Aorta (tissue), 5 donors: ENCODE measurements around the gene TRIP13. TPM values are rescaled to one million over a fixed set of nuclear protein-coding genes. Genes with fewer than 3 reads are reported as not detected.

ENCODE experiments used
- ATAC-seq: fragments of 200-7000 bp; cut with Tn5 transposase; one replicate; pipeline ENCODE4 v1.9.1; 2022; ENCODE audit warnings: moderate library complexity; ENCODE audit not compliant: low FRiP score
- DNase-seq, 2 donors: peaks; one replicate each; pipeline ENCODE4 v3.0.0-alpha.2; 2020
- H3K27ac ChIP-seq, 2 donors: one replicate each; pipeline ENCODE4 v1.5.1; 2013; ENCODE audit warnings: low read length in 2 of 2, mild to moderate bottlenecking in 2 of 2, moderate library complexity in 2 of 2, control low read depth in 1 of 2, inconsistent platforms in 1 of 2, low read depth in 1 of 2
- H3K27me3 ChIP-seq, 2 donors: one replicate each; pipeline ENCODE4 v1.6.1; 2013; ENCODE audit warnings: control low read depth in 1 of 2, low read length in 1 of 2, mild to moderate bottlenecking in 1 of 2, moderate library complexity in 1 of 2; ENCODE audit not compliant: insufficient read depth in 2 of 2, control insufficient read depth in 1 of 2
- H3K36me3 ChIP-seq, 2 donors: one replicate each; pipeline ENCODE4 v1.6.1; 2013; ENCODE audit warnings: control low read depth in 1 of 2, low read length in 1 of 2, mild to moderate bottlenecking in 1 of 2; ENCODE audit not compliant: insufficient read depth in 2 of 2, control insufficient read depth in 1 of 2
- H3K4me1 ChIP-seq, 2 donors: one replicate each; pipeline ENCODE4 v1.6.1; 2013; ENCODE audit warnings: low read length in 2 of 2, control low read depth in 1 of 2, mild to moderate bottlenecking in 1 of 2, moderate library complexity in 1 of 2; ENCODE audit not compliant: insufficient read depth in 2 of 2, control insufficient read depth in 1 of 2
- H3K4me3 ChIP-seq, 2 donors: one replicate each; pipeline ENCODE4 v1.5.1; 2013; ENCODE audit warnings: low read length in 2 of 2, control low read depth in 1 of 2, mild to moderate bottlenecking in 1 of 2
- H3K9me3 ChIP-seq: one replicate; pipeline ENCODE4 v1.6.1; 2013; ENCODE audit warnings: mild to moderate bottlenecking, low read length; ENCODE audit not compliant: control insufficient read depth
- WGBS, 2 donors: extraction: QIAGEN DNeasy Blood & Tissue Kit; methylation state at CpG; one replicate each; pipeline ENCODE4 v1.1.7; 2013; 5-methylcytosine and 5-hydroxymethylcytosine counted together
- intact Hi-C, 2 donors: fragments of 100-400 bp; cut with DNase I; formaldehyde crosslinking; loops; one replicate each; pipeline versions ENCODE4 v1.14.2 to v1.15.0; 2022
- polyA plus RNA-seq, 2 donors: library from polyadenylated mRNA; stranded (reverse); fragments of 200-250 nt; gene quantifications; one replicate each; pipeline ENCODE4 v1.2.3, GENCODE V29; 2013
- total RNA-seq, 2 donors: library from RNA; stranded (reverse); fragmentation: NEBNext Ultra II Directional; extraction: Animal tissue kit (Norgen Biotek cat#: 25700); gene quantifications; one replicate each; pipeline ENCODE4 v1.2.1, GENCODE V29; 2021
- donor health status: healthy with polysubstance abuse.
- donor health status: Bipolar disorder and iron deficiency.
- donor health status: DM: no; HTN: no; CAD: no.
- donor health status: DM: no; HTN: no; CAD: no.
- donor health status: DM: yes; HTN: yes; CAD: no.

The TRIP13 gene
- total and polyA plus RNA-seq, 4 donors = 0.28 to 1.3 (median 1.0) TPM

DNA sequence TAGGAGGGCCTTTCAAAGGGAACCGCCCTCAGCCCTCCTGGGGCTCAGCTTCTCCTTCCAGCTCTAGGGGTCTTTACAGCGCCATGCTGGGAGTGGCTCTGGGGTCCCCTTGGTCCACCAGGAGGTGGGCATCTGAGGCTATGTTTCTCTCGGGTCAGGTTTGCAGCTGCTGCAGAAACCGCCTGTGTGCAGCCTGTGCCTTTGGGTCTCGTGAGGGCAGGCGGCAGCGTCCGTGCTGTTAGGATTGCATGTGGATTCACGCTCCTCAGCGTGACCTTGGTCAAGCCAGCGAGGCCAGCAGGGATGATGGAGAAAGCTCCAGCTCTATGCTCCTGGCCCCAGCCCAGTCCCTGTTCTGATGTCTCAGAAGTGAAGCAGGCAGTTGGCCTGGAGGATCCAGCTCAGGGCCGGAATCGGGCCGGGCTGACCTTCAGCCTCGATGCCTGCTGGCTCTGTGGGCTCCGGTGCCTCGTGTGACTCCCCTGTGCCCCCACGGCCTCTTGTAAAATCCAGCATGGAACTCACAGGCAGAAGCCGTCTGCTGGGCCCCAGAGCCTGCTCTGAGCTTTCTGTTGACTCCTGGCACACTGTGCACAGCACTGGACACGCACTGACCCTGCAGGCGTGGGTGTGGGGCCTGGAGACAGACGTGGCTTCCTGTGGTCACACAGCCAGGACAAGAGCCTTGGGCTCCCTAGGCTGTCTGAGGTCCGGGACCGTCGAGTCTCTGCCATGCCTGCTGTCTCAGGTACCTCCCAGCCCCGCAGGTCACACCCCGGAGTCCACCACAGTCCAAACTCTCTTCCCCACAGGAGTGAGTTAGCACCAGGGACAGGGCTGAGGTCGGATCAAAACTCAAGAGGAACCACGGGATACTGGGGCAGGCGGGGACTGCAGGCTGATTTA is 54.3 kb downstream of the TRIP13 start:
- Histone ChIP-seq H3K36me3 (no peaks in the 10 kb centered on the region), H3K27me3 (no peaks in the 10 kb centered on the region), H3K27ac (no peak overlapping the region), H3K4me3 (no peak overlapping the region), H3K4me1 (no peaks in the 10 kb centered on the region), H3K9me3 (peaks cover 1% of the 10 kb centered on the region)
- peak in 1 of 2 donors; percentile 69 for DNase-seq
- ATAC-seq = no peak
- WGBS, 2 donors = 75 to 78% methylated on average over 30 of the region's 30 CpGs
- intact Hi-C loops = no loop called here

DNA sequence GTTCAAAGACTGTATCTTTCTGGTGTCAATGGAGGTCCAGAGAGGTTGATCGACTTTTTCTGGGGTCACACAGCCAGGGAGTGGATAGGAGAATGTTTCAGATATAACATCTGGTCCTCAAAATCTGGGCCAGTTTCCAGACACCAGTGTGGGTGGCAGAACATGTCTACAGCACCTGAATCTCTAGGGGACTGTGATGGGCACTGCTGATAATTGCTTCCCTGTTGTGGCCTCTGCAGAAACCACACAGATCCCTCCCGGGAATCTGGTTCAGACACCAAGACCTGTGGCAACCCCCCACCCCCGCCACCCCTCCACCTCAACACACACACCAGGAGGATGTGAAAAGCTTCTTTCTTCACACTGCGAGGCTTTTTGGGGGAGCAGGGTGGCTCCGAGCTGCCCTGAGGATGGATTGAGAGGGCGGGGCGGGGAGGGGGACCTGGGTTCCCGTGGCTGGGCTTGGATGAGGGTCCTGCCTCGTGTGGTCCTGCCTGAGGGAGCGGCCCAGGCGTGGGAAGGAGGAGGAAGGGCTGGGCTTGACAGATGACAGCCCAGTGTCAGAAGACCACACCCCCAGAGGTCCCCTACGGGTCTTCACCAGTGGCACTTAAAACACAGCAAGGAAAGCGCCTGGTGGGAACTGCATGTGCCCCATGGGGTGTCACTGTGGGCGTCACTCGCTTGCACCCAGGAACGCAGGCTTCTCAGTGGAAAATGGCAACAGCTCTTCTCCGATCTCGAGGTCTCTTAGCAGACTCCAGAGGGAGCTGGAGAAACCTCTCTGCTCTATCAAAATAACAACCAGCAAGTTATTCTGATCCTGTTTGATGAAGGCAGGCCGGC is 55.2 kb downstream of the TRIP13 start:
- peak in 1 of 2 donors; percentile 48 for DNase-seq
- intact Hi-C loops = no loop called here
- Histone ChIP-seq H3K9me3 (peaks cover 1% of the 10 kb centered on the region), H3K4me1 (no peaks in the 10 kb centered on the region), H3K27me3 (no peaks in the 10 kb centered on the region), H3K36me3 (no peaks in the 10 kb centered on the region), H3K4me3 (no peak overlapping the region), H3K27ac (no peak overlapping the region)
- WGBS, 2 donors = 62 to 68% methylated on average over 19 of the region's 19 CpGs
- ATAC-seq = no peak

DNA sequence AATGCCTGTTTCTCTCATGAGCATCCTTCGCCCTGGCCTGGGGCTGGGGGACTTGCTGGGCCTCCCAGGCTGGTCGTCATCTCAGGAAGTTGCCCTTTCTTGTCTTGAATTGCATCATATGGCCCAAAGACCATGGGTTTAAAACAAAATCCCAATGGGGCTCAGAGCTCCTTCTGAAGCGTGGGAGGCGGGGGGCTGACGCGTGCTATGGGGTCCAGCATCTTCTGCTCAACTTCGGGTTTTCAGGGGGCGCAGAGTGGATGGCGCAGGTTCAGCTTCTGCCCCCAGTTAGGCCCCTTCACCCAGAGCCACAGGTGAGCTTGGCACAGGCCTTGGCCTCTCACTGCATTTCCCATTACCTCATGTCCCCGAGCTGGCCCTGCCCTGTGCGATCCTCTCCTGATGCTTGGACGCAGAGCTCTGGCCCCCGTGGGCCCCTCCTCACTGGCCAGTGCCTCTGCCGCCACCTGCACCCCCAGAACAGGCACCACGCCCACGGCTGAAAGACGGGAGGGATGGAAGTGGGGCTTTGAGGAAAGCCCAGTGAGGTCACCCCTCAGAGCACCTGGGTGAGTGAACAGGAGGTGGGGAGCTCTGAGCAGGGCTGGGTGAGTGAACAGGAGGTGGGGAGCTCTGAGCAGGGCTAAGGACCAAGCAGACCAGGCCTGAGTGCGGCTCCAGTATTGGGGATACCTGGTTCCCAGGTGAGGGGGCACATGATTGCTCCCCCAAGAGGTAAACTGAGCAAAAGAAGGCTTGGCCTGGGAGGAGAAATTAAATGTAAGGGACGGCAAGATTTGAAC is 56.0 kb downstream of the TRIP13 start:
- Histone ChIP-seq H3K4me3 (no peak overlapping the region), H3K36me3 (no peaks in the 10 kb centered on the region), H3K27me3 (no peaks in the 10 kb centered on the region), H3K9me3 (peaks cover 1% of the 10 kb centered on the region), H3K4me1 (no peaks in the 10 kb centered on the region), H3K27ac (no peak overlapping the region)
- intact Hi-C loops = no loop called here
- ATAC-seq = no peak
- WGBS, 2 donors = 87 to 88% methylated on average over 19 of the region's 19 CpGs
- DNase-seq = peak in 1 of 2 donors; percentile 41

DNA sequence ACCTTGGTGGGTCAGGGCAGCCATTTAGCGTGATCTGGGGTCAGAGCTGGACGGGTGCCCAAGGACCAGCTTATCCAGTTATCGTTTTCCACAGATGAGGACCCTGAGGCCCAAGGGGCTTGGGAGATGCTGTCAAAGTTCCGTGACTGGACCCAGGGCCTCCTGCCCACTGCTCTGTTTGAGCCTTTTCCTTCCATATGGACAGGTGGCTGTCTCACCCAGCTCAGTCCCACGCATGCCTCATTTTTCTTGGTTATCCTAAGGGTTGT is 56.5 kb downstream of the TRIP13 start:
- H3K4me1 ChIP-seq = no peaks in the 10 kb centered on the region
- H3K4me3 ChIP-seq = no peak overlapping the region
- ATAC-seq (no peak), DNase-seq (peak in 1 of 2 donors; percentile 60)
- 88% methylated on average over 5 of the region's 5 CpGs for WGBS, 2 donors
- H3K27ac ChIP-seq = no peak overlapping the region
- peaks cover 1% of the 10 kb centered on the region for H3K9me3 ChIP-seq
- H3K36me3 ChIP-seq = no peaks in the 10 kb centered on the region
- H3K27me3 ChIP-seq = no peaks in the 10 kb centered on the region
- intact Hi-C loops = no loop called here

DNA sequence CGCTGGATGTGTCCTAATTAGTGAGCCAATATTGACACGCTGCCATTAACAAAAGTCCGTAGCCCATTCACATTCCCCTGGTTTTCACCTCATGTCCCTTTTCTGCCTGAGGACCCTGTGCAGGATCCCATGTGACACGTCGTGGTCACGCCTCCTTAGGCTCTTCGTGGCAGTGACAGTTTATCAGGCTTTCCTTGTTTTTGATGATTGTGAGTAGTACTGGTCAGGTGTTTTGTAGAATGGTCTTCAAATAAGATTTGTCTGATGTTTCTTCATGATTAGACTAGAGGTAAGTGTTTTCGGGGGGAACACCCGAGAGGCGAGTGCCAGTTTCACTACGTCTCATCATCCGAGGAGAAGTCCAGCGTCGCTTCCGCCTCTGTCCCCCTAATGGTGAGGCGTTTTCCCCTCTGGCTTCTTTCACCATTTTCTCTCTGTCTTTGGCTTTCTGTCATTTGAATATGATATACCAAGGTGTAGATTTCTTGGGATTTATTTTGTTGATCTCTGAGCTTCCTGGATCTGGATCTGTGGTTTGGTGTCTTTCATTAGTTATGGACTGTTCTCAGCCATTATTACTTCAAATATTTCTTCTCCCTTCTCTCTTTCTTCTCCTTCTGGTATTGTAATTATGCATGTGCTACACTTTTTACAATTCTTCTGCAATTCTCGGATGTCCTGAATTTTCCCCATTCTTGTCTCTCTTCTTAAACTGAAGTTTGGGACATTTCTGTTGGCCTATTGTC is 57.3 kb downstream of the TRIP13 start:
- peaks cover 1% of the 10 kb centered on the region for H3K9me3 ChIP-seq
- no peaks in the 10 kb centered on the region for H3K36me3 ChIP-seq
- H3K27ac ChIP-seq = no peak overlapping the region
- H3K4me3 ChIP-seq = no peak overlapping the region
- intact Hi-C loops = no loop called here
- 92 to 96% methylated on average over 17 of the region's 17 CpGs for WGBS, 2 donors
- DNase-seq (peak in 1 of 2 donors; percentile 49), ATAC-seq (no peak)
- H3K4me1 ChIP-seq = no peaks in the 10 kb centered on the region
- H3K27me3 ChIP-seq = no peaks in the 10 kb centered on the region

DNA sequence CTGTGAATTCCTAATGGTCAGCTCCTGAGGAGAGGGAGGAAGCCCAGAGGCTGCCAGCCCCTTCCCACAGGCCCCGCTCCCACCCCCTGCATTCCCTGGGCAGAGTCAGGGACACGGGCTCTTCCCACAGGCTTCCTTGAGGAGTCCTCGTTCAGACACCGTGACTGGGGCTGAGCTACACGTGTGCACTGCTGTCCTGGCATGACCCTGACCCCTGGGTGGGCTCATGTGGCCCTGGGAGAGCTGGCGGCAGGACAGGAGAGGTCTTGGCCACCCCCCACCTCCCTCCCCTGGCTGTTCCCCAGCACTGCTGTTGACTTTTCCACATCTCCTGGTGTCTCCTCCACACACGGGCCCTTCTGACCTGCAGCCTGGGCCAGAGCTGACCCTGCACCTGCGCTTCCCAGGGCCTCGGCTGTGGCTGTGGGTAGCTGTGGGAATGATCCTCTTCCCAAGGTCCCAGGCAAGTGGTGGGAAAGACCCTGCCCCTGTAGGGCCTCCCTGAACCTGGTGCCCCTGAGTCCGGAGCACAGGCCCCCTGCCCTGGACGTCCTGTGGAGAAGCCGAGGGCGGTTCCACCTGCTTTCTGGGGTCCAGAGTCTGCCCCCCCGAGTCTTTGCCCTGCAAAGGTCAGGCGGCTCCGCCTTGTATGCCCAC is 59.4 kb downstream of the TRIP13 start:
- Histone ChIP-seq H3K9me3 (peaks cover 1% of the 10 kb centered on the region), H3K4me3 (no peak overlapping the region), H3K27me3 (no peaks in the 10 kb centered on the region), H3K36me3 (no peaks in the 10 kb centered on the region), H3K4me1 (no peaks in the 10 kb centered on the region), H3K27ac (no peak overlapping the region)
- no peak for ATAC-seq
- no peak for DNase-seq
- WGBS, 2 donors = 91 to 92% methylated on average over 16 of the region's 16 CpGs
- intact Hi-C loops = no loop called here

DNA sequence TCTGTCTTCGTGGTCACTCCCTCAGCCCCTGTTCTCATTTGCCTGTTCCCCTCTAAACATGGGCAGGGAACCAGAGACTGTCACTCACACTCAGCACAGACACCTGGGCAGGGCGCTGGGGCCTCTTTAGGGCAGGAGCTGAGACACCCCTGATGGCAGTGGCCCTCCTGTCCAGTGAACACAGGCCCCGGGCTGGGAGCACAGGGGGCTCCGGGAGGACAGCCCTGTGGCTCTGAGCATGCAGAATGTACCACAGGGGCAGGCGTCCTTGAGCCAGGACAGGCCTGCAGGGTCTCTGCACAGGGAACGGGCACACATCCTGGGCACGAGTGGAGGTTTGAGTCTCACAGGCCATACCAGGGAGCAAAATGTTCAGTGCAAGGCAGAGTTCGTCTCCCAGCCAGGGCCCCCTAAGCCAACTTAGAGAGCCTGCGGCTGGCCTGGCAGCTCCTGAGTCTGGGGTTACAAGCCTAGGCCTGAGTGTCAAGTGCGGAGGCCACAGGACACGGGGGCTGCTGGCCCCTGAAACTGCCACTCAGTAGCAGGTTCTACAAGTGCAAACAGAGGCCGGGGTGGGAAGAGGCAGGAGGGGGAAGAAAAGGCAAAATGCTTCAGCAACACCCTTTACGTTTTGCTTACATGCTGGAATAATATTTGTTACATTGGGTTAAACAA is 60.0 kb downstream of the TRIP13 start:
- no peak for DNase-seq
- no peak overlapping the region for H3K4me3 ChIP-seq
- no peaks in the 10 kb centered on the region for H3K27me3 ChIP-seq
- no peaks in the 10 kb centered on the region for H3K36me3 ChIP-seq
- 92 to 96% methylated on average over 13 of the region's 13 CpGs for WGBS, 2 donors
- no peak overlapping the region for H3K27ac ChIP-seq
- no peak for ATAC-seq
- peaks cover 1% of the 10 kb centered on the region for H3K9me3 ChIP-seq
- intact Hi-C loops = no loop called here
- no peaks in the 10 kb centered on the region for H3K4me1 ChIP-seq
